GM21737 (cell line): Measurements from ENCODE around the gene EXOC3L4.
"Not testable (repeated sequence)": the region's sequence is repeated elsewhere in the genome, so short reads cannot be mapped to it uniquely, and the experiment has no call there.

Experiments
- ATAC-seq: cut with Tn5 transposase; IDR thresholded peaks from one replicate; pipeline ENCODE4 v1.9.1; 2021; ENCODE audit warnings: mild to moderate bottlenecking, moderate library complexity; ENCODE audit not compliant: unreplicated experiment

EXOC3L4 gene

DNA sequence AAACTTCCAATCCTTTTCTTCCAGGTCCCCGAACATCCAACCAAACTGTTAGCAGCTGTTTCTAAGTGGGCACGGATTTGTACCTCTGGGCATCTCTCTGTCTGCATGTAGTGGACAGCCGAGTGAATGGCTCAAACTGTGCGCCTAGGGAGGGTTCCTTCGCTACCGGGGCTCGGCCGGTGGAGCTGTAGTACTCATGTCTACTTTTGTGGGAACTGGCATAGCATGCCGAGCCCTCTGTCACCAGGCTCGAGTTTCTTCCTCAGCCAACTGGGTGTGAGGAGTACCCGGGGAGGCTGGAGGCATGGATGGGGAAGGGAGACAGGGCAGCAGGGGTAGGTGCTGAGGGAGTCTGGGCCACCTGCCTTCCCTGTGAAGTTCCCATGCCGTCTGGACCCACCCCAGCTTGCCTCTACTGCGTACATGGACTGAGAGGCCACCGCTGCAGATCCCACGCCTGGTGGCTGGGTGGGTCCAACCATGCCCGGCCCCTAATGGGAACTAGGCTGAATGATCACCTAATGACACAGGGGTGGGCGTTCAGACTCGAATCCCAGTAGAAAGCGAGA lies 51.7 kb downstream of the EXOC3L4 start:
- ATAC-seq, result no peak

DNA sequence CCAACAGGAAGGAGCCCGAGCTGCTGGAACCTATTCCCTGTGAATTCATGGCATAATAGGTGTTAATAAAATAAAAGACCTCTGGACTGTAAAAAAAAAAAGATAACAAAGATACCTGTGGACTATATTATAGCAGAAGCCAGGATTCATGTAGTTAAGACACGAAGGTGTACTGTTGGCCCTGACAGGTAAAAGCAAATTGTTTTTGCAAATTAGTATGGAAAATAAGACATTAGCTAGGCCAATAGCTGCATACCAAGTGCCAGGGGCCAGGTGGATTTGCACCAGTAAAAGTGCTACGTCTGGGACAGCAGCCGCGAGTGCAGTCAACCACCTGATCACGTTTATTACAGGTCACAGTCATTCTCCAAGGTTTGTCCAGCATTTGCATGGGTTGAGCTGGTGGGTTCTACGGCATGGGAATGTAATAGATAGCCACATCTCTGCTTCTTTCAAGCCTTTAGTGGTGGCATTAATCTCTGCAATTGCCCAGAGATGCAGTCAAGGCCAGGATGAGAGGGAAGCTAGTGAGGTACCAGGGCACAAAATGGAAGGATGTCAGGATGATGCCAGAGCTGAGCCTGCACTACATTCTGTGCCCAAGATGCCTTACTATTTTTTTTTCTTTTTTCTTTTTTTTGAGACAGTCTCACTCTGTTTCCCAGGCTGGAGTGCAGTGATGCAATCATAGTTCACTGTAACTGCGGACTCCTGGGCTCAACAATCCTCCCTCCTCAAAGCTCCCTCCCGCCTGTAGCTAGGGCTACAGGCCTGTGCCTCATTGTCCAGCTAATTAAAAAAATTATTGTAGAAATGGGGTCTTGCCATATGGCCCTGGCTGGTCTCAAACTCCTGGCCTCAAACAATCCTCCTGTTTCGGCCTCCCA lies 55.1 kb downstream of the EXOC3L4 start:
- ATAC-seq, result no peak

DNA sequence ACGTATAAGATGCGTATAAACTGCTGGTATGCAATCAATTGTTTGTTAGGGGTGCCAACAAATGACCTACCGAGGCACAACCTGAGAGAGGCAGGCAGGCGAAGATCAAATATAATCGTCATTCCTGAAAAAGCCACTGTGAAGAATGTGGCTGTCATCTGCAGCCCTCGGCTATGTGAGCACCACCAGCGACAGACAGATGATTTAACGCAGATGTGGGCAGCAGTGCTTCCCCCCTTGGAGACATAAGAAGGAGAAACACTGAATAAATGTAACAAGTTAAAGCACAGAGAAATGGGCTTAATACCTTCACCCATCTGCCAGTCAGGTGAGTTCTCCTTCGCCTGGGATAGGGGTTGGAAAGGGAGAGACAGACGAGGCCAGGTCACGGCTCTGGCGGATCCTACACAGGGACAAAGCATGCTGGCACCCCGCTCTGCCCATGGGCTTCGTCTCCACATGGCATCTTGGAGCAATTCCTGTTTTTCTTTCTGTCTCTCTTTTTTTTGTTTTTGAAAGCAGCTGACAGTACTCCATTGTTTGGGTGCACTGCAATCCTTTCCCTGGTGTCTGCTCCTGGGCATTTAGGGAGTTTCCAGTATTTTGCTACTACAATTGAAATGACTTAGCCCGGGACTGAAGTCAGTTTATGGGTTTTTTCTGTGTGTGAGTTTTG lies 56.9 kb downstream of the EXOC3L4 start:
- ATAC-seq, result no peak

DNA sequence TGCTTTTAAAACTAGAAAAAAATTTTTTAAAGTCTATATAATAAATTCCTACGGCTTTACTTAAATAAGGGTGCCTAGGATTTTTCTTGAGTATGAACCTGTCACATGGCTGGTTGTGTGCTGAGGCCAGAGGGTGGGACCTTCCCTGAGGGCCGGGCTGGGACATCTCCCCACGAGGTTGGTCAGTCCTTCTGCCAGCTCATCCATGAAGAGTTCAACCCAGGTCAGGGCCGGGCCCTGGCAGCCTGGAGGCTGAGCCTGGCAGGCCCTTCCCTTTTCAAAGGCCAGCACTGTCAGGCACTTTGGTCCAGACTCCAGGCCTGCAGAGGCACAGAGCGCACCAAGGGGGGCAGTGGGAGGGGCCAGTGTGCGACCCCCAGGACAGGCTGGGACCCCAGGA lies 60.5 kb downstream of the EXOC3L4 start:
- no peak for ATAC-seq

DNA sequence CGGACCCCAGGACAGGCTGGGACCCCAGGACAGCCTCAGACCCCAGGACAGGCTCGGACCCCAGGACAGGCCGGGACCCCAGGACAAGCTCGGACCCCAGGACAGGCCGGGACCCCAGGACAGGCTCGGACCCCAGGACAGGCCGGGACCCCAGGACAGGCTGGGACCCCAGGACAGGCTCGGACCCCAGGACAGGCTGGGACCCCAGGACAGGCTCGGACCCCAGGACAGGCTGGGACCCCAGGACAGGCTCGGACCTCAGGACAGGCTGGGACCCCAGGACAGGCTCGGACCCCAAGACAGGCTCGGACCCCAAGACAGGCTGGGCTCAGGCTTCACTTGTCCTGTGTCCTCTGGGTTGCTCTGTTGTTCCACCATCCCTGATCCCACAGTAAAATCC lies 60.9 kb downstream of the EXOC3L4 start:
- ATAC-seq, result not testable (repeated sequence)

DNA sequence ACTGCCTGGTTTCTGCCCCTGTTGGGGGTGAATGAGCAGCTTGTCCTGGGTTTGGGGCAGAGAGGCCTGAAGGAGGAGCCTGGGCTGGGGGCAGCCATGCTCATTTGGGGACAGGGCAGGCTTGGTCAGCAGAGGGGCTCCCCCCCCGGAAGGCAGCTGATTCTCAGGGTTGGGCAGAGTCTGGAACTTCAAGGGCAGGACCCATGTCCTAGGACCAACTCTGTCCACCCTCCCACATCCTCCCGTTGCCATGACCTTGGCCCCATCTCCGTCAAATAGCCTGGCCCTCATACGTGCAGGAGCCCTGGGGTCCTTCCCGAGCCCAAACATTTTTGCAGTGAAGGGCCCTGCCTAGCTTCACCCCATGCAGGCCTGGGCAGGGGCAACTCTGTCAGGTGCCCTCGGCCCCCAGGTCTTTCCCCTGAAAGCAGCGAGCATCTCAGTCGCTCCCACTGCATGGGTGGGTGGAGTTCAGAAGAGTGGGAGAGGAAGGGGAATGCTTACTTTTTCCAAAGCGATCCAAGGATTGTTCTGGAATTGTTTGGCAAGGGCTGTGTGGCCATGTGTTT lies 61.4 kb downstream of the EXOC3L4 start:
- no peak for ATAC-seq

DNA sequence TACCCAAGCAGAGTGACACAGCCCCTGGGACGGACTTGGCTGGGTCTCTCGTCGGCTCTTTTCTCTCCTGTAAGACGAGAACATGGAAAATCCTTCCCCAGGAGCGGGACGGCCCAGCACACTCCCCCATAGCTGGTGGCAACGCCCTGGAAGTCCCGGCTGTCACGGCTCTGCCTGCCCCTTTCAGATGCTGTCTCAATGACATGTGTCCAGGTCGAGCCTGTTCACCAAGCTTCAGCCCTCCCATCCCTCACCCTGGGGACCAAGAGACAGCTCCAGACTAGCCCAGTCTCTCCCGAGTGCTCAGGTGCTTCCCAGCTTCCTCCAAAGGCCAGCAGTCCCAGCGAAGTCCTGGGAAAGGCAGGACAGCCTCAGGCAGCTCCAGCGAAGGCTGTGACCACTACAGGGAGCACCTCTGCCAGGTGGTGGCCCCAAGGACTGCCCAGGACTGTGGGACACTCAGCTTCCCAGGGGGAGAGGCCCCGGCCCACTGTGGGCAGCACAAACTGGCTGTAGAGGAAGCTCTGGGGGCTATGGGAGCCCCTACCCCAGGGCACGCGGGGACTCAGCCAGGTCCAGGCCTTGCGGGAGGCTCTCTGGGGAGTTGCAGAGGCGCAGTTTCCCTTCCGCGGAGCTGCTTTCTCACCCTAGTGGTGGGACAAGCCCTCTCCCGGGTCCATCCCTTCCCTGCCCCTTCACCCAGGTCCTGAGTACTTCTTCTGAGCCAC lies 62.3 kb downstream of the EXOC3L4 start:
- no peak for ATAC-seq

DNA sequence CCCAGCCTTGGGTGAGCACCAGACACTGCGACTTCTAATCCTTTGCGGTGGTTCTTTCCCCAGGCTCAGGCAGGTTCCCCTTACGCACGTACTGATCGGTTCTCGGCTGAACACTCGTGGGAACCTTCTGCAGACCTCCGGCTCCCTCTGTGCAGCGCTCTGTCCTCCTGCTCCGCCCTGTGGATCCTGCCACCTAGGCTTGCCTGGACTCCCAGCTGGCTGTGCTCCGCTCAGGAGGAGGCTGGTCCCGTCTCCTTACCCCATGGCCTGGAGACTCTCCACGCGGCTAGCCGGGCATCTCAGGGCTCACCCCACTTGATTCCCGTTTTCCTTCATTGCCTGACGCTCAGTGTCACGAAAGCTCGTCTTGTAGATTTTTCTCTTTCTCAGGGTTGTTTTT lies 63.4 kb downstream of the EXOC3L4 start:
- ATAC-seq, result no peak

DNA sequence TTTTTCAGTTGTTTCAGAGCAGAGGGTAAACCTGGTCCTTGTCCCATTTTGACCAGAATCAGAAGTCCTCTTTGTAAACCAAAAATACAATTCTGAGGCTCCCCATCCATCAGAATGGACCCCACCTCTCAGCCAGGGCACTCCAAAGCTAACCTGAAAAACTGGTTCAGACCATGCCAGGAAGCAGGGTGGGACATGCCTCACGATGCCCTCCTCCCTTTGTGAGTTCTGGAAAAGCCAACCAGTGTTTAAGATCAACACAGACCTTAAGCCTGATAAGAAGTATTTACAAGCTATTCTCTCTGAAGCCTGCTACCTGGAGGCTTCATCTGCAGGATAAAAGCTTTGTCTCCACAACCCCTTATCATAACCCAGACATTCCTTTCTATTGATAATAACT lies 64.2 kb downstream of the EXOC3L4 start:
- no peak for ATAC-seq
